ENCODE measurements around the gene GFAP. TPM values are rescaled to one million over a fixed set of nuclear protein-coding genes. Genes with fewer than 3 reads are reported as not detected.

Gene GFAP
- total and polyA plus RNA-seq, 4 experiments from 2014 or later = 0.16 TPM; not detected in 3

- peaks cover 9 to 17% (median 12%) of the 10 kb centered on the region in 4 donors for H3K4me1 Mint-ChIP-seq
- DNase-seq = no peak
- H3K9me3 Mint-ChIP-seq = no peaks in the 10 kb centered on the region
- no peaks in the 10 kb centered on the region for H3K36me3 Mint-ChIP-seq
- H3K27me3 Mint-ChIP-seq = peaks cover 15 to 25% of the 10 kb centered on the region in 2 donors
- no peaks in the 10 kb centered on the region for H3K27me3 ChIP-seq (ENCODE audit: insufficient read depth, low read length)
- no peak overlapping the region for H3K4me3 ChIP-seq (ENCODE audit: low read length in 2 of 2)
- H3K9me3 ChIP-seq (ENCODE audit: control insufficient read depth in 1 of 2, low read length in 2 of 2) = no peaks in the 10 kb centered on the region
- H3K36me3 ChIP-seq (ENCODE audit: insufficient read depth, low read length) = no peaks in the 10 kb centered on the region
- no peak overlapping the region for H3K27ac ChIP-seq (ENCODE audit: low read depth, low read length)
- no peak overlapping the region for H3K4me3 Mint-ChIP-seq
- H3K27ac Mint-ChIP-seq = no peak overlapping the region
- CTCF ChIA-PET (ENCODE audit: partially characterized antibody) = no interaction called here
- POLR2A ChIA-PET (ENCODE audit: partially characterized antibody) = no interaction called here
- no peaks in the 10 kb centered on the region for H3K4me1 ChIP-seq (ENCODE audit: insufficient read depth, low read length)
- intact Hi-C loops (cut with micrococcal nuclease) = no loop called here
These were observed 515 bp downstream of the GFAP start for GRCh38 chr17:44914698-44915271.

- no peak overlapping the region for H3K4me3 Mint-ChIP-seq
- Histone ChIP-seq H3K4me3 (ENCODE audit: low read length in 2 of 2) (no peak overlapping the region), H3K36me3 (ENCODE audit: insufficient read depth, low read length) (no peaks in the 10 kb centered on the region), H3K9me3 (ENCODE audit: control insufficient read depth in 1 of 2, low read length in 2 of 2) (no peaks in the 10 kb centered on the region), H3K4me1 (ENCODE audit: insufficient read depth, low read length) (no peaks in the 10 kb centered on the region), H3K27me3 (ENCODE audit: insufficient read depth, low read length) (no peaks in the 10 kb centered on the region), H3K27ac (ENCODE audit: low read depth, low read length) (no peak overlapping the region)
- POLR2A ChIA-PET (ENCODE audit: partially characterized antibody) = no interaction called here
- H3K27me3 Mint-ChIP-seq = peaks cover 15 to 25% of the 10 kb centered on the region in 2 donors
- no peaks in the 10 kb centered on the region for H3K9me3 Mint-ChIP-seq
- DNase-seq = no peak
- intact Hi-C loops (cut with micrococcal nuclease) = no loop called here
- peaks cover 9 to 17% (median 12%) of the 10 kb centered on the region in 4 donors for H3K4me1 Mint-ChIP-seq
- H3K36me3 Mint-ChIP-seq = no peaks in the 10 kb centered on the region
- CTCF ChIA-PET (ENCODE audit: partially characterized antibody) = interaction anchor here (1.6 kb wide), 1 partner anchor 105 kb away, joined by 3 read pairs; no protein-coding TSS in a partner anchor
- H3K27ac Mint-ChIP-seq = no peak overlapping the region
These were observed 1.2 kb downstream of the GFAP start for GRCh38 chr17:44914148-44914547.

- H3K27me3 Mint-ChIP-seq = peaks cover 15 to 26% of the 10 kb centered on the region in 2 donors
- ChIA-PET CTCF (ENCODE audit: partially characterized antibody) (interaction anchor here (1.6 kb wide), 1 partner anchor 106 kb away, joined by 3 read pairs; no protein-coding TSS in a partner anchor), POLR2A (ENCODE audit: partially characterized antibody) (no interaction called here)
- Histone ChIP-seq H3K27ac (ENCODE audit: low read depth, low read length) (no peak overlapping the region), H3K4me3 (ENCODE audit: low read length in 2 of 2) (no peak overlapping the region), H3K4me1 (ENCODE audit: insufficient read depth, low read length) (no peaks in the 10 kb centered on the region), H3K36me3 (ENCODE audit: insufficient read depth, low read length) (no peaks in the 10 kb centered on the region), H3K27me3 (ENCODE audit: insufficient read depth, low read length) (no peaks in the 10 kb centered on the region), H3K9me3 (ENCODE audit: control insufficient read depth in 1 of 2, low read length in 2 of 2) (no peaks in the 10 kb centered on the region)
- H3K9me3 Mint-ChIP-seq = no peaks in the 10 kb centered on the region
- no peaks in the 10 kb centered on the region for H3K36me3 Mint-ChIP-seq
- intact Hi-C loops (cut with micrococcal nuclease) = no loop called here
- no peak overlapping the region for H3K4me3 Mint-ChIP-seq
- peaks cover 9 to 17% (median 12%) of the 10 kb centered on the region in 4 donors for H3K4me1 Mint-ChIP-seq
- DNase-seq = no peak
- H3K27ac Mint-ChIP-seq = peak overlapping the region in 2 of 7 donors; percentile 44 to 67
These were observed 1.6 kb downstream of the GFAP start for GRCh38 chr17:44913676-44914075.

- H3K27ac Mint-ChIP-seq = peak overlapping the region in 2 of 7 donors; percentile 2 to 67
- peaks cover 15 to 27% of the 10 kb centered on the region in 2 donors for H3K27me3 Mint-ChIP-seq
- H3K4me3 Mint-ChIP-seq = peak overlapping the region in 3 of 8 donors; percentile 37 to 68 (median 39)
- Histone ChIP-seq H3K27me3 (ENCODE audit: insufficient read depth, low read length) (no peaks in the 10 kb centered on the region), H3K4me3 (ENCODE audit: low read length in 2 of 2) (no peak overlapping the region), H3K27ac (ENCODE audit: low read depth, low read length) (no peak overlapping the region), H3K36me3 (ENCODE audit: insufficient read depth, low read length) (no peaks in the 10 kb centered on the region), H3K4me1 (ENCODE audit: insufficient read depth, low read length) (no peaks in the 10 kb centered on the region), H3K9me3 (ENCODE audit: control insufficient read depth in 1 of 2, low read length in 2 of 2) (no peaks in the 10 kb centered on the region)
- H3K36me3 Mint-ChIP-seq = no peaks in the 10 kb centered on the region
- DNase-seq = no peak
- ChIA-PET CTCF (ENCODE audit: partially characterized antibody) (interaction anchor here (0.9 to 1.6 kb wide), 3 partner anchors 107 to 186 kb away, joined by 3 to 5 read pairs (median 3); no protein-coding TSS in a partner anchor), POLR2A (ENCODE audit: partially characterized antibody) (no interaction called here)
- intact Hi-C loops (cut with micrococcal nuclease) = no loop called here
- H3K4me1 Mint-ChIP-seq = peaks cover 9 to 17% (median 12%) of the 10 kb centered on the region in 4 donors
- no peaks in the 10 kb centered on the region for H3K9me3 Mint-ChIP-seq
These were observed 2.3 kb downstream of the GFAP start for GRCh38 chr17:44912763-44913544.

GRCh38 chr17:44911133-44912001, 3.9 kb downstream of the GFAP start:
- H3K27ac Mint-ChIP-seq = peak overlapping the region in 2 of 7 donors; percentile 18 to 73
- Histone ChIP-seq H3K36me3 (ENCODE audit: insufficient read depth, low read length) (no peaks in the 10 kb centered on the region), H3K4me3 (ENCODE audit: low read length in 2 of 2) (peak overlapping the region in 1 of 2 donors; percentile 32), H3K4me1 (ENCODE audit: insufficient read depth, low read length) (no peaks in the 10 kb centered on the region), H3K27ac (ENCODE audit: low read depth, low read length) (no peak overlapping the region), H3K9me3 (ENCODE audit: control insufficient read depth in 1 of 2, low read length in 2 of 2) (no peaks in the 10 kb centered on the region), H3K27me3 (ENCODE audit: insufficient read depth, low read length) (no peaks in the 10 kb centered on the region)
- H3K36me3 Mint-ChIP-seq = no peaks in the 10 kb centered on the region
- peaks cover 15 to 28% of the 10 kb centered on the region in 2 donors for H3K27me3 Mint-ChIP-seq
- H3K4me3 Mint-ChIP-seq = peak overlapping the region; percentile 27 to 80 (median 61)
- H3K9me3 Mint-ChIP-seq = no peaks in the 10 kb centered on the region
- DNase-seq = peak; percentile 35 to 55 (median 43)
- intact Hi-C loops (cut with micrococcal nuclease) = no loop called here
- H3K4me1 Mint-ChIP-seq = peaks cover 9 to 17% (median 12%) of the 10 kb centered on the region in 4 donors
- POLR2A ChIA-PET (ENCODE audit: partially characterized antibody) = interaction anchor here (1.1 to 1.3 kb wide), 2 partner anchors 12 to 110 kb away, joined by 3 to 5 read pairs; a partner anchor contains a TSS
- CTCF ChIA-PET (ENCODE audit: partially characterized antibody) = interaction anchor here (1.1 to 2.2 kb wide), 7 partner anchors 9 to 188 kb away, joined by 3 to 9 read pairs (median 5); a partner anchor contains a TSS

GRCh38 chr17:44910231-44911106, 4.8 kb downstream of the GFAP start:
- H3K27me3 ChIP-seq (ENCODE audit: insufficient read depth, low read length) = no peaks in the 10 kb centered on the region
- peaks cover 18 to 32% of the 10 kb centered on the region in 2 donors for H3K27me3 Mint-ChIP-seq
- H3K9me3 Mint-ChIP-seq = no peaks in the 10 kb centered on the region
- CTCF ChIA-PET (ENCODE audit: partially characterized antibody) = interaction anchor here (1.1 to 2.2 kb wide), 7 partner anchors 8 to 189 kb away, joined by 3 to 9 read pairs (median 5); a partner anchor contains a TSS
- H3K27ac ChIP-seq (ENCODE audit: low read depth, low read length) = no peak overlapping the region
- H3K4me1 Mint-ChIP-seq = peaks cover 9 to 17% (median 12%) of the 10 kb centered on the region in 4 donors
- H3K4me3 Mint-ChIP-seq = peak overlapping the region in 6 of 8 donors; percentile 21 to 80 (median 61)
- peak overlapping the region in 2 of 7 donors; percentile 18 to 73 for H3K27ac Mint-ChIP-seq
- H3K9me3 ChIP-seq (ENCODE audit: control insufficient read depth in 1 of 2, low read length in 2 of 2) = no peaks in the 10 kb centered on the region
- H3K36me3 Mint-ChIP-seq = no peaks in the 10 kb centered on the region
- no peaks in the 10 kb centered on the region for H3K4me1 ChIP-seq (ENCODE audit: insufficient read depth, low read length)
- no peaks in the 10 kb centered on the region for H3K36me3 ChIP-seq (ENCODE audit: insufficient read depth, low read length)
- POLR2A ChIA-PET (ENCODE audit: partially characterized antibody) = interaction anchor here (1.1 to 1.3 kb wide), 3 partner anchors 11 to 111 kb away, joined by 3 to 5 read pairs (median 3); a partner anchor contains a TSS
- DNase-seq = no peak
- H3K4me3 ChIP-seq (ENCODE audit: low read length in 2 of 2) = no peak overlapping the region
- intact Hi-C loops (cut with micrococcal nuclease) = no loop called here
